Gastrocnemius medialis (tissue), 4 donors: ENCODE measurements around the gene PRKN.

Experiments used
- POLR2A ChIP-seq, 2 donors: fragments of 450-650 bp; IDR thresholded peaks; one replicate each; pipeline ENCODE4 v1.6.1; 2017; ENCODE audit warnings: antibody characterized with exemption in 2 of 2, mild to moderate bottlenecking in 2 of 2, moderate library complexity in 2 of 2
- TF ChIP-seq, protein P1 (sequence below), 5 experiments: fragments of 450-650 bp in 3 of 5; fragments of 200-600 bp in 2 of 5; sonication (generic) in 2 of 5; IDR thresholded peaks in 4 of 5; conservative IDR thresholded peaks in 1 of 5; 1 replicate in 4 of 5; 2 replicates in 1 of 5; pipeline ENCODE4 v1.5.1; 2016 to 2019; ENCODE audit warnings: antibody characterized with exemption in 5 of 5, mild to moderate bottlenecking in 3 of 5, moderate library complexity in 3 of 5

DNA sequence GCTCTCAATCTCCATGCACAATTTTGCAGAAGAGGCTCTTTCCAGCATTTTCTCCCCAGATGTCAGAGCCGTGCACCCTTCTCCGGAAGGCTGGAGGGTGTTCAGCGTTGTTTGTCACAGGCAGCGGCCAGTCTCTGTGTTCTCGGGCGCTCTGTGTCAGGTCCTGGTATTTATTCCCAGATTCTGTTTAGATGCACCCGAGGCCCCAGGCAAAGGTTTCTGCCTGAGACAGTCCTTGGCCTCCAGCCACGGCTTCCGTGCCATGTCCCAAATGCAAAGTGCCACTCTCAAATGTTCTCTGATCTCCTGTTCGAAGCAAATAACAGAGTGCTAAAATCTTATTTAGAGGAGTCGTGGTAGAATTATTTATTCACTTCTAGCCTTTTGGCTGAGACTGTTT, 1313.4 kb downstream of the PRKN start:
- TF ChIP-seq, protein P1, sequence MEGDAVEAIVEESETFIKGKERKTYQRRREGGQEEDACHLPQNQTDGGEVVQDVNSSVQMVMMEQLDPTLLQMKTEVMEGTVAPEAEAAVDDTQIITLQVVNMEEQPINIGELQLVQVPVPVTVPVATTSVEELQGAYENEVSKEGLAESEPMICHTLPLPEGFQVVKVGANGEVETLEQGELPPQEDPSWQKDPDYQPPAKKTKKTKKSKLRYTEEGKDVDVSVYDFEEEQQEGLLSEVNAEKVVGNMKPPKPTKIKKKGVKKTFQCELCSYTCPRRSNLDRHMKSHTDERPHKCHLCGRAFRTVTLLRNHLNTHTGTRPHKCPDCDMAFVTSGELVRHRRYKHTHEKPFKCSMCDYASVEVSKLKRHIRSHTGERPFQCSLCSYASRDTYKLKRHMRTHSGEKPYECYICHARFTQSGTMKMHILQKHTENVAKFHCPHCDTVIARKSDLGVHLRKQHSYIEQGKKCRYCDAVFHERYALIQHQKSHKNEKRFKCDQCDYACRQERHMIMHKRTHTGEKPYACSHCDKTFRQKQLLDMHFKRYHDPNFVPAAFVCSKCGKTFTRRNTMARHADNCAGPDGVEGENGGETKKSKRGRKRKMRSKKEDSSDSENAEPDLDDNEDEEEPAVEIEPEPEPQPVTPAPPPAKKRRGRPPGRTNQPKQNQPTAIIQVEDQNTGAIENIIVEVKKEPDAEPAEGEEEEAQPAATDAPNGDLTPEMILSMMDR (IDR thresholded peaks at IDR 0.05 in 4 of 5, conservative IDR thresholded peaks at IDR 0.05 in 1 of 5): no peak
- no peak for TF ChIP-seq POLR2A (IDR thresholded peaks at IDR 0.05)
